HepG2 (cell line): ENCODE measurements around the gene EMC9. TPM values are rescaled to one million over a fixed set of nuclear protein-coding genes. Genes with fewer than 3 reads are reported as not detected.

Experiments
- ATAC-seq: fragments of 200-7000 bp; cut with Tn5 transposase; 3 replicates; pipeline ENCODE4 v1.9.1; 2020; ENCODE audit warnings: mild to moderate bottlenecking, moderate library complexity
- BruUV-seq: library from RNA; stranded (reverse); fragments of 400-500 nt; replicated peaks from 2 replicates; lab custom pipeline; 2021; lab: Mats Ljungman, UMichigan
- CTCF ChIA-PET: fragments of 300-600 bp; formaldehyde crosslinking; extraction: SDS; loops from one replicate; lab custom pipeline; 2021; ENCODE audit warnings: low total read pairs, inconsistent platforms, low intra/inter-chr PET ratio; lab: Yijun Ruan, JAX
- POLR2A ChIA-PET: fragments of 350-600 bp; sonication (Branson Sonifier 250); formaldehyde crosslinking; loops from one replicate; lab custom pipeline; 2020; ENCODE audit warnings: antibody characterized with exemption, inconsistent platforms; lab: Yijun Ruan, JAX
- DNase-seq: peaks from one replicate; pipeline ENCODE4 v3.0.0-alpha.2; 2015; ENCODE audit warnings: low spot score
- FAIRE-seq: peaks from 3 replicates; lab custom pipeline; 2011; peaks lifted over from hg19 to GRCh38; lab: Jason Lieb, UNC
- H2AFZ ChIP-seq: one replicate; pipeline ENCODE4 v1.6.1; 2011; ENCODE audit warnings: low read length, inconsistent platforms
- H3K27ac ChIP-seq: fragments of 300-600 bp; 3 replicates; pipeline ENCODE4 v1.8.0; 2011; ENCODE audit warnings: mixed run types, mild to moderate bottlenecking, mixed read lengths, low read length, inconsistent platforms; ENCODE audit not compliant: insufficient read depth; ENCODE audit errors: extremely low read length
- H3K27me3 ChIP-seq, 2 experiments: fragments of 200-600 bp in 1 of 2; 2 replicates in 1 of 2; 3 replicates in 1 of 2; pipeline versions ENCODE4 v1.6.0 to v1.8.0; 2011; ENCODE audit warnings: low read length in 2 of 2, mild to moderate bottlenecking in 2 of 2, moderate library complexity in 2 of 2, inconsistent platforms in 1 of 2; ENCODE audit not compliant: insufficient read depth in 2 of 2, control insufficient read depth in 1 of 2
- H3K36me3 ChIP-seq, 2 experiments: fragments of 200-600 bp in 1 of 2; replicated peaks in 1 of 2; 2 replicates in 1 of 2; 3 replicates in 1 of 2; pipeline versions ENCODE4 v1.5.1 to v1.8.0; 2011; ENCODE audit warnings: low read length in 2 of 2, inconsistent platforms in 1 of 2; ENCODE audit not compliant: insufficient read depth in 2 of 2, control insufficient read depth in 1 of 2
- H3K4me1 ChIP-seq: 2 replicates; pipeline ENCODE4 v1.5.1; 2012; ENCODE audit warnings: low read length, inconsistent platforms; ENCODE audit not compliant: insufficient read depth
- H3K4me2 ChIP-seq: 2 replicates; pipeline ENCODE4 v1.6.0; 2011; ENCODE audit warnings: low read depth, low read length, inconsistent platforms
- H3K4me3 ChIP-seq, 3 experiments: fragments of 200-600 bp in 1 of 3; sonication (generic), shearing (Covaris generic) in 1 of 3; replicated peaks in 1 of 3; 2 replicates each; pipeline ENCODE4 v1.5.1; 2011 to 2016; ENCODE audit warnings: low read length in 3 of 3, inconsistent platforms in 2 of 3, low read depth in 2 of 3, mild to moderate bottlenecking in 2 of 3, control low read depth in 1 of 3, mixed read lengths in 1 of 3; ENCODE audit not compliant: insufficient read depth in 1 of 3
- H3K79me2 ChIP-seq: one replicate; pipeline ENCODE4 v1.6.1; 2011; ENCODE audit warnings: low read length, inconsistent platforms; ENCODE audit not compliant: insufficient read depth
- H3K9ac ChIP-seq: 2 replicates; pipeline ENCODE4 v1.6.0; 2011; ENCODE audit warnings: mild to moderate bottlenecking, low read depth, low read length, inconsistent platforms; ENCODE audit not compliant: insufficient read depth
- H3K9me3 ChIP-seq: 2 replicates; pipeline ENCODE4 v1.5.1; 2012; ENCODE audit warnings: mild to moderate bottlenecking, low read length
- H4K20me1 ChIP-seq: 2 replicates; pipeline ENCODE4 v1.6.0; 2011; ENCODE audit warnings: inconsistent platforms, mild to moderate bottlenecking, low read length, moderate library complexity; ENCODE audit not compliant: insufficient read depth
- GMEB1 ChIP-seq: sonication (generic); formaldehyde crosslinking; IDR thresholded peaks from 2 replicates; pipeline ENCODE4 v1.5.1; 2020; ENCODE audit warnings: missing genetic modification reagents, mild to moderate bottlenecking, borderline replicate concordance
- HINFP ChIP-seq: sonication (generic); formaldehyde crosslinking; IDR thresholded peaks from 2 replicates; pipeline ENCODE4 v1.4.0; 2020; ENCODE audit warnings: low read depth, mild to moderate bottlenecking, missing genetic modification reagents
- KLF13 ChIP-seq: sonication (generic); formaldehyde crosslinking; IDR thresholded peaks from 2 replicates; pipeline ENCODE4 v1.4.0; 2020; ENCODE audit warnings: mild to moderate bottlenecking, missing genetic modification reagents
- ONECUT2 ChIP-seq: sonication (generic); formaldehyde crosslinking; IDR thresholded peaks from 2 replicates; pipeline ENCODE4 v1.4.0; 2020; ENCODE audit warnings: missing genetic modification reagents
- SUZ12 ChIP-seq: fragments of 150-350 bp; IDR thresholded peaks from 2 replicates; pipeline ENCODE4 v1.6.1; 2014; ENCODE audit warnings: low read depth, low read length
- UBTF ChIP-seq: sonication (generic); formaldehyde crosslinking; IDR thresholded peaks from 2 replicates; pipeline ENCODE4 v1.4.0; 2020; ENCODE audit warnings: mild to moderate bottlenecking, missing genetic modification reagents
- USF2 ChIP-seq, 2 experiments: sonication (generic) in 1 of 2; formaldehyde crosslinking in 1 of 2; IDR thresholded peaks; 2 replicates each; pipeline versions ENCODE4 v1.5.1 to v1.6.1; 2011 to 2020; ENCODE audit warnings: borderline replicate concordance in 1 of 2, low read depth in 1 of 2, low read length in 1 of 2, mild to moderate bottlenecking in 1 of 2, missing genetic modification reagents in 1 of 2, moderate library complexity in 1 of 2
- YEATS4 ChIP-seq: sonication (generic); formaldehyde crosslinking; IDR thresholded peaks from 2 replicates; pipeline ENCODE4 v1.4.0; 2020; ENCODE audit warnings: missing genetic modification reagents, borderline replicate concordance
- ZFP41 ChIP-seq: sonication (generic); formaldehyde crosslinking; IDR thresholded peaks from 2 replicates; pipeline ENCODE4 v1.4.0; 2020; ENCODE audit warnings: mild to moderate bottlenecking, missing genetic modification reagents, borderline replicate concordance
- ZNF275 ChIP-seq: sonication (generic); formaldehyde crosslinking; IDR thresholded peaks from 2 replicates; pipeline ENCODE4 v1.8.0; 2022; ENCODE audit warnings: missing genetic modification reagents, mild to moderate bottlenecking, inconsistent platforms, borderline replicate concordance
- ZNF30 ChIP-seq: sonication (generic); formaldehyde crosslinking; IDR thresholded peaks from 2 replicates; pipeline ENCODE4 v1.5.0; 2020; ENCODE audit warnings: mild to moderate bottlenecking, missing genetic modification reagents
- ZNF354B ChIP-seq: sonication (generic); formaldehyde crosslinking; IDR thresholded peaks from 2 replicates; pipeline ENCODE4 v1.8.0; 2022; ENCODE audit warnings: mild to moderate bottlenecking, missing genetic modification reagents
- WGBS: methylation state at CpG from one replicate; pipeline ENCODE4 v1.1.6; 2017; ENCODE audit warnings: low lambda C conversion rate; 5-methylcytosine and 5-hydroxymethylcytosine counted together
- in situ Hi-C: cut with HindIII; loops from 2 replicates; pipeline ENCODE4 v1.10.0; 2017; ENCODE audit warnings: low pct_unique_long_range_greater_than_20kb; ENCODE audit not compliant: extremely low pct_ligation_motif_present
- intact Hi-C: fragments of 100-400 bp; cut with micrococcal nuclease; formaldehyde crosslinking; loops from one replicate; pipeline ENCODE4 v1.10.0; 2022; ENCODE audit not compliant: unreplicated experiment
- polyA plus RNA-seq, 8 experiments: library from polyadenylated mRNA; depleted of rRNA in 3 of 8; stranded (reverse) in 7 of 8; unstranded in 1 of 8; fragments of >200 nt; fragmentation: Illumina TruSeq in 4 of 8; extraction: Trizol in 4 of 8; gene quantifications; 2 replicates each; pipeline versions ENCODE4 v1.2.1 to v1.2.3, GENCODE V29; 2011 to 2016; ENCODE audit warnings: low read depth in 4 of 8, missing spikeins in 1 of 8, mixed read lengths in 1 of 8; ENCODE audit not compliant: insufficient read depth in 1 of 8
- total RNA-seq, 5 experiments: library from RNA; depleted of rRNA; stranded (reverse); fragments of >200 nt; fragmentation: Illumina TruSeq; extraction: Trizol; gene quantifications; 2 replicates each; pipeline ENCODE4 v1.2.3, GENCODE V29; 2016; ENCODE audit warnings: low read depth in 1 of 5

The EMC9 gene
- total and polyA plus RNA-seq, 2 of the 13 experiments (the other 11 are each of a cell fraction or from before 2014, with no cell fraction given), result 60.5 to 78.7 TPM

- BruUV-seq, result no TSS peak
- Histone ChIP-seq H3K9ac (no peak overlapping the region; the same call in 1 of the 2 replicates), H3K9me3 (no peaks in the 10 kb centered on the region; the same call in 1 of the 2 replicates), H3K4me1 (peaks cover 60% of the 10 kb centered on the region), H3K4me2 (peak overlapping the region; percentile 34; the same call in 1 of the 2 replicates), H3K27me3 (no peaks in the 10 kb centered on the region), H3K4me3 (no peak overlapping the region), H3K79me2 (peaks cover 2% of the 10 kb centered on the region), H4K20me1 (no peaks in the 10 kb centered on the region), H3K27ac (no peak overlapping the region), H2AFZ (no peak overlapping the region), H3K36me3 (peaks cover 7 to 8% of the 10 kb centered on the region in 2 experiments)
- in situ Hi-C loops, result loop anchor here (25.0 kb wide), 1 partner anchor 1521 kb away; the partner anchor contains the start of genes ABHD4 and DAD1
- 35% methylated on average over 5 of the region's 5 CpGs for WGBS
- ChIA-PET POLR2A (interaction anchor here (0.8 to 11.8 kb wide), 19 partner anchors 13 to 1131 kb away, joined by 3 to 594 read pairs (median 6); partner anchors contain the start of genes CARMIL3, CHMP4A, CIDEB and EMC9), CTCF (interaction anchor here (1.5 to 5.4 kb wide), 6 partner anchors 14 to 95 kb away, joined by 3 to 86 read pairs (median 20); partner anchors contain the start of genes IRF9 and PCK2)
- intact Hi-C loops, result loop anchor here (1.0 kb wide), 4 partner anchors 13 to 53 kb away; partner anchors contain the start of gene IRF9
- no peak for FAIRE-seq
- no peak for DNase-seq
- no peak for ATAC-seq
- no peak for TF ChIP-seq ZNF354B (CRISPR knock-in tag)
- no peak for TF ChIP-seq KLF13 (CRISPR knock-in tag)
- no peak for TF ChIP-seq HINFP
- no peak for TF ChIP-seq USF2 (IDR thresholded peaks at IDR 0.05; ENCODE audit: low read depth, low read length)
- no peak for TF ChIP-seq USF2 (CRISPR knock-in tag; IDR thresholded peaks at IDR 0.05; ENCODE audit: borderline replicate concordance)
- no peak for TF ChIP-seq ZFP41 (CRISPR knock-in tag)
- TF ChIP-seq UBTF, result peak; percentile 10; the same call in 1 of the 2 replicates
- no peak for TF ChIP-seq ZNF30 (CRISPR knock-in tag)
- no peak for TF ChIP-seq SUZ12
- peak; percentile 40; the same call in 1 of the 2 replicates for TF ChIP-seq ZNF275
- TF ChIP-seq GMEB1 (CRISPR knock-in tag), result no peak
- TF ChIP-seq YEATS4 (CRISPR knock-in tag), result no peak
- no peak for TF ChIP-seq ONECUT2 (CRISPR knock-in tag)
These were observed 33.0 kb downstream of the EMC9 start for GRCh38 chr14:24108336-24108874.
